ENCODE data around the gene CDYL.
"Not testable (repeated sequence)": the region's sequence is repeated elsewhere in the genome, so short reads cannot be mapped to it uniquely, and the experiment has no call there.

CDYL gene

DNA sequence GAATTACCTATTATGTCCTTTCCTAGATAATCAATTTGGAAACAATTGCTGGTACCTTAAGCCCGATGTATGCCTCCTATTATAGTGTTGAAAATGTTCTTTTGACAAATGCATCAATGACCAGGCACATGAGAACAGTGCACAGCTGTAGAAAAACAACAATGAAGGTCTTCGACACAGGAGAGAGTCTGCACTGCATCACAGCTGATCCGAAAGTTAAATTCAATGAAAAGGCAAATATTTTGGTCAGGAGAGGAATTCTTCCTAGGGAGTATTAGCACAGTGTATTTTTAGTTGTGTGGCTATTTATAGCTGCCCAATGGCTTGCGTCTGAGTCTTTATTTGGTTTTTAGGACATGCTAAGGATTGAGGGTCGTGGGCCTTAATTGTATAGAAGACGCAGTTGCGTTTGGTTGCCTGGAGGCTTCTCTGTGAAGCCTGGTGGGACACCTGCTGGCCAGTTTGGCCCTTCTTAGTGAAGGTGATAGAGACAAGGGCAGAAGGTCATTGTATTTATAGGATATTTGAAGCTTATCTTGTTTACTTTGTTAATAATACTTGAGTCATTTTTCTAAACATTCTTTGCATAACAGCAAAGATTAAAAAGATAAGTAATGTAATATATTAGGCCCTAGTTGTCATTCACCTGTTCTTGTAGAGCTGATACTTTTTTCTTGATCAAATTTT, 72.3 kb downstream of the CDYL start:
- DNase-seq = no peak

- DNase-seq = no peak
These were observed 73.2 kb downstream of the CDYL start for GRCh38 chr6:4849226-4850022.

DNA sequence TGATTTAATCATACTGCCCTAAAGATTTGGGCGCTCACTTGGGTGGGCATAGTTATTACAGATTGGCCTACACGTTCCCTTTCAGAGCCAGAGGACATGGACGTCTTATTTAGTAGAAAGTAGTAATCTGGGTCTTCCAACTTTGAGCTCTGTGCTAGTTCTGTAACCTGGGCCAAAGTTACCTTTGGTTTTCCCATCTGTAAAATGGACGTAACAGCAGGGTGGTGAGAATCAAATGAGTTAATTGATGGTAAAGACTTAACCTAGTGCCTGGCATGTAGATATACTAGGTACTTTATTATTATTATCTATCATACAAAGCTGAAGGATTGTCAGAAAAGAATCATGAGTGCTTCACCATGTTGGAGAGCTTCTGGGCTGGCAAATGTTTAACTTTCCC, 74.8 kb downstream of the CDYL start:
- DNase-seq = no peak

- not testable (repeated sequence) for DNase-seq
These were observed 76.0 kb downstream of the CDYL start for GRCh38 chr6:4852186-4852585.

GRCh38 chr6:4852938-4853337, 76.7 kb downstream of the CDYL start:
- no peak for DNase-seq

- no peak for DNase-seq
These were observed 77.1 kb downstream of the CDYL start for GRCh38 chr6:4853349-4853748.

DNA sequence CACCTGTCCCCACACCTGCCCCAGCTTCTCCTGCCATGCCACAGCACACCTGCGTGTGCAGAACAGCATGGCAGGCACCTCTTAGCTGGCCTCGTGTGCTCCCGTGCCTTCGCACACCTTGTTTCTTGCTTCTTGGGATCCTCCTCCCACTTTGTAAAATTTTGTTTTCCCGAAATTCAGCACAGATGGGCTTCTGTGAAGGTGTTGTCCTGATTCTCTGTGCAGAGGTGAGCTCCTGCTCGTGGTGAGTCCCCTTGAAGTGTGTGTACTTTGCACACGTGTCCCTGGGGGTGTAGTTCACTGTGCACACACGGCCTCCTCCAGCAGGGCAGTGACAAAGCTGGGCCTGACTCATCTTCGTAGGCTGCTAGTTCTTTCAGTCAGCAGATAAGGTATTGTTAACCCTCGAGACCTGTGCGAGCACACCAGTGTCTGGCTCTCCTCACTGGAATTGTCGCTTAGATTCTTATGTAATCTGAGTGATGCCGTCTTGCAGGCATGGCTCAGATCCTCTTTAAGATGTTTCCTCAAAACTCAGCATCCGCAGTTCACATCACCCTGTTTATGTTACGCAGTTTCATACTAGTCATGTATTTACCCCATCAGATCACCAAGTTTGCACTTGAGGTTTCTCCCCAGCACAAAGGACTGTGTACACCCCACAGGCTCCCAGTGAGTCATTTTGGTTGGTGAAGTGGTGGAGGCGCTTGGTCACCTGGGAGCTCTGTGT, 77.7 kb downstream of the CDYL start:
- no peak for DNase-seq

DNA sequence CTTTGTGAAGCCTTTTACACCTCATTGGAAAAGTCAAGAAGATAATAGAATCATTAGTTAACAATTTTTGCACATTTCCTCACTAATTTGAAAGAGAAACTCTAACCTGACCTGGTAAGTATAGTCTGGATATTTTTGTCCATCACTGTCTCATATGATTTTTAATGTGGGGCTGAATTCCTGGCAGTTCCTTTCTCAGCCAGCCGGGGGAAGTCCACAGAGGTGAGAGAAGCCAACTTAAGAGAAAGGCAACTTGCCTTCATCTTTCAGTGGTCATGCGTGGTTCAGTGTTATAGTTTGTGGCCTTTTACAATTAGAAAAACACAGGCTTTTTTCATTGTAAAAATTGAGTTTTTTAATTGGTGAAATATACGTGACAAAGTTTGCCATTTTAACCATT, 80.6 kb downstream of the CDYL start:
- no peak for DNase-seq

GRCh38 chr6:4858194-4859015, 82.2 kb downstream of the CDYL start:
- no peak for DNase-seq

DNA sequence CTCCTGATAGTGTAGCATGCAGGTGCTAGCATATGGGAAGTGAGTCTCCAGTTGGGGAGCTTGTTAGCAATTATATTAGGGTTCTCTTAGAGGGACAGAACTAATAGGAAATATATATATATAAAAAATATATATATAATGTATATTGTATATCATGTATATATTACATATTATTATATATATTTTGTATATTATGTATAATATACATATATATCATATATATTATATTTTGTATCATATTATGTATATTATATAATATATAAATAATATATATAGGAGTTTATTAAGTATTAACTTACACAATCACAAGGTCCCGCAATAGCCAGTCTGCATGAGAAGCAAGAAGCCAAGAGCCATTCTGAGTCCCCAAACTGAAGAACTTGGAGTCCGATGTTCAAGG, 84.2 kb downstream of the CDYL start:
- no peak for DNase-seq

- DNase-seq = no peak
These were observed 85.4 kb downstream of the CDYL start for GRCh38 chr6:4861564-4861963.

- DNase-seq = no peak
These were observed 88.3 kb downstream of the CDYL start for GRCh38 chr6:4864519-4864918.

DNA sequence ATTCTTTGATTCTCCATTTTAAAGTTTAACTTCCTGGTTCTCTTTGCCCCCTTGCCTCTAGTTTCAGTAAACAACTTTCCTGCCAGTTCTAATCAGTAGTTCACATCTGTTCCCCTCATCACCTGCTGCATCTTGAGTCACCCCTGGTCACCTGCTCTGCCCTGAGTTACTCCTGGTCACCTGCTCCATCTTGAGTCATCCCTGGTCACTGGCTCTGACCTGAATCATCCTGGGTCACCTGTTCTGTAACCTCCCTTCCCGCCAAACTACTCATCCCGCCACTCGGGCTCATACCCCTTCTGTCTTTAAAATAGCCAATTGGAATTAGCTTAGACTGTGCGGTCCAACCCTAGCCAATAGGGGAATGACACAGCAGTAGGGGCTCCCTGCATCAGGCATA, 88.8 kb downstream of the CDYL start:
- DNase-seq = not testable (repeated sequence)

GRCh38 chr6:4870821-4871494, 94.8 kb downstream of the CDYL start:
- no peak for DNase-seq

DNA sequence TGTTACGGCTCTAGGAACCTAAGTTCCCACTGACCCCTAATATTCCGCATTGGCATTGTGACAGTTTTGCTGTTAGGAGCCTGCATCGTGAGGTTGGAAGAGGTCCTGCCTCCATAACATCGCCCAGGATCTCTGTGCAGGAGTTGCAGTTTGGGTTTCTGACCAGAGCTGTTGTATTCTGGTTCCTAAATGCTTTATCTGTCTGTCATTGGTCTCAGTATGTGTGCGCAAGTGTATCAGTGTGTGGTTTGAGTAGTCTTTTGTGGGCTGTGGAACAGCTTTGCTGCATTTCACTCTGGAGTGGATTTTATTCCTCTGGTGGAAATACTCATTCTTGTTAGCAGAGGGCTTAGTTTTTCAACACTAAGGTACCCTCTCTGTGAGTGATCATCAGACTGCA, 95.6 kb downstream of the CDYL start:
- DNase-seq = no peak

GRCh38 chr6:4872841-4873240, 96.6 kb downstream of the CDYL start:
- DNase-seq = no peak

DNA sequence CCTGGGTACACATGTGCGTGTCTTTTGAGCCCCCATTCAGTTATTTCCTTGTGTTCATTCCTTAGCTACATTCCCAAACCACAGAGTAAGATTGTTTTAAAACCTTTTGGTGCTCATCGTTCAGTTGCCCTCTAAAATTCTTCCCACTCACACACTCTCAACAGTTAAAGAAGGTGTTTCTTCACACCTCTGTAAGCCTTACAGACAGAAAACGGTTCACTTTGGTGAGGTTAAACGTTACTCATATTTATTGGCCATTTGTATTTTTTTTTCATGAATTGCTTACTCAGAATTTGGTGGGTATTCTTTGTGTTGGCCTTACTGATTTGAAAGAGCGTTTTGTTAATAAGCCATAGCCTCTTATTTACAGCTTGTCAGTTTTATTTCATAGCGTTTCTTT, 97.7 kb downstream of the CDYL start:
- no peak for DNase-seq

DNA sequence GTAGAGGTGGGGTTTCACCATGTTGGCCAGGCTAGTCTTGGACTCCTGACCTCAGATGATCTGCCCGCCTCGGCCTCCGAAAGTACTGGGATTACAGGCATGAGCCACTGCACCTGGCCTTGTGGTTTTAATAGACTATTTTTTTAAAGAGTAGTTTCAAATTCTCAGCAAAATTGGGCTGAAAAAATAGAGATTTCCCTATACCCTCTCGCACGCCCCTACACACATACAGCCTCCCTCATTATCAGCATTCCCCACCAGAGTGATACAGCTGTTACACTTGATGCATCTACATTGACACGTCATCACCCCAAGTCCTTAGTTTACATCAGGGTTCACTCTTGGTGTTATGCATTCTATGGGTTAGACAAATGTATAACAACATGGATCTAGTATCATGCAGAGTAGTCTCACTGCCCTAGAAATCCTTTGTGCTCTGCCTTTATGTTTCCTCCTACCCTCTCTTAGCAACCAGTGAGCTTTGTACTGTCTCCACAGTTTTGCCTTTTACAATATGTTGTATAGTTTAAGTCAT, 103.6 kb downstream of the CDYL start:
- DNase-seq = no peak

GRCh38 chr6:4880363-4880762, 104.2 kb downstream of the CDYL start:
- DNase-seq = no peak

DNA sequence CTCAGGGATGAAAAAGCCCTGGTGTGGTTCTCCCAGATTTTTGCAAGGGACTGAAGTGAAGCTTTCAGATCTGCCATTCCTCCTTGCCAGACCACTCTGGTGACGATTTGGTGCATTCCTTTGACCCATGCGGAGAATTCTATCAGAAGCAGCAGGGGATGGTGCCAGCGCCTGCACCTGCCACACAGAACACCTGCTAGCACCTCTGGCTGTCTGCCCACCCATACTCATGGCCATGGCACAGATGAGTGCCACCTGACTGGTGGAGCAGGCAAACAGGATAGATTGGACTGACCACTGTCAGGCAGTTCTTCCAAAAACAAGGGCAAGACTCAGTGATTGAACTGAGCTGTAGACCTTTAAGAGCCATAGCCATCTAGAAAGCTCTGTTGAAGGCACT, 107.1 kb downstream of the CDYL start:
- DNase-seq = no peak

- no peak for DNase-seq
These were observed 108.6 kb downstream of the CDYL start for GRCh38 chr6:4884646-4885340.
